Activated naive CD8-positive, alpha-beta T cell treated with anti-CD3 and anti-CD28 coated beads for 36 hours (primary cell): ENCODE results near the gene HEPHL1. TPM values are rescaled to one million over a fixed set of nuclear protein-coding genes. Genes with fewer than 3 reads are reported as not detected.
"Not testable (repeated sequence)": the region's sequence is repeated elsewhere in the genome, so short reads cannot be mapped to it uniquely, and the experiment has no call there.

Experiments
- DNase-seq: peaks from one replicate; pipeline ENCODE4 v3.0.0; 2021
- H3K27ac Mint-ChIP-seq: one replicate; pipeline ENCODE4 v1.8.0; 2022; ENCODE audit warnings: mild to moderate bottlenecking, moderate library complexity, mixed read lengths
- H3K27me3 Mint-ChIP-seq: one replicate; pipeline ENCODE4 v1.8.0; 2022; ENCODE audit warnings: mild to moderate bottlenecking, mixed read lengths
- H3K36me3 Mint-ChIP-seq: one replicate; pipeline ENCODE4 v1.8.0; 2021; ENCODE audit warnings: mild to moderate bottlenecking, mixed read lengths
- H3K4me1 Mint-ChIP-seq: one replicate; pipeline ENCODE4 v1.8.0; 2021; ENCODE audit warnings: mixed read lengths
- H3K4me3 Mint-ChIP-seq: one replicate; pipeline ENCODE4 v1.8.0; 2022; ENCODE audit warnings: mild to moderate bottlenecking, moderate library complexity, mixed read lengths
- H3K9me3 Mint-ChIP-seq: one replicate; pipeline ENCODE4 v1.8.0; 2022; ENCODE audit warnings: mixed read lengths
- total RNA-seq, 2 experiments: library from RNA; stranded (reverse); gene quantifications; one replicate each; pipeline ENCODE4 v1.2.3, GENCODE V29; 2021

Gene HEPHL1
- total RNA-seq, 2 experiments from 2014 or later = not detected

DNA sequence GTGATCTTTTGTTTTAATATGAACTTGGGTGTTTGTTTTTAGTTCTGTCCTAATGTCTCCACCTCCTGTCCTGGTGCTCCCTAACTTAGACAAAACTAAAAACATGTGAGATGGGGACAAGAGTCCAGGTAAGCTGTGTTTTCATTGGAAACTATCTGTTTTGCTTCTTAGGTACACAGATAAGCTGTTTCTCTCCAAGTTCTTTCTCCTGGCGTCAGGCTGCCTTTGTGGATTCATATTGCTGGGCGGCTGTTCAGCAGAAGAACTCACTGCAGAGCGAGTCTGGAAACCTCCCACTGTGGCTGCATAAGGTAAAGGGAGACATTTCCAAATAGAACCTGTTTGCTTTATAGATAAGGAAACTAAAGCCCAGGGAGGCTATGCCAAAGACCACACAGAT, 132.2 kb downstream of the HEPHL1 start:
- Mint-ChIP-seq H3K36me3 (peaks cover 37% of the 10 kb centered on the region), H3K9me3 (peaks cover 6% of the 10 kb centered on the region), H3K27ac (no peak overlapping the region), H3K4me1 (peaks cover 45% of the 10 kb centered on the region), H3K27me3 (no peaks in the 10 kb centered on the region), H3K4me3 (no peak overlapping the region)
- no peak for DNase-seq

DNA sequence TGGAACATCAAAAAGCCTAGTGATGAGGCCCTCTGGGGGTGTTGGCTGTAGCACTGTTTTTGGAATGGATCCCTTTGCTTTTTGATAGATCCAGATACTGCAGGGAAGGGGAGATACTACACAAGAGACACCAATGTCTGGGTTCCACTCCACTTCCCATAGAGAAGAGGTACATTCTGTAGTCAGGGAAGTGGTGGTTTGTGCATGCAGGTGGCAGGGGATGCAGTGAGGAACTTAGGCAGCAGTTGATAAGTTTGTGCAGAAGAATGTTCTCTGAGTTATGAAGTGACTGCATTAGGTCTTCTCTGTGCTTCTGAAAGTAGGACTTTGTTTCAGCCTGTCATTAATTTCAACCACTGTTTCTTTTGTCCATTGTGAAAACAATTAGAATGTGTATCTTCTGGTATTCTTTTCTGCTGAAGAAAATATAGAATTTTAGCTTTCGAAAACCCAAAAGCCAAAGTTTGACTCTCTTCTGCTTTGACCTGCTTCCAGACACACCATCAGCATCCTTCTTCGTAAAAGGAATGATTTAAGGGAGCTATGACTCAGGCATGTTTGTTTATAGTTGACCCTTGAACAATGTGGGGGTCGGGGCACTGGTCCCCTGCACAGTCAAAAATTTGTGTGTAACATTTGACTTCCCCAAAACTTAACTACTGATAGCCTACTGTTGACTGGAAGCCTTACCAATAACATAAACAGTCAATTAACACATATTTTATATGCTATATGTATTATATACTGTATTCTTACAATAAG, 133.1 kb downstream of the HEPHL1 start:
- Mint-ChIP-seq H3K4me3 (no peak overlapping the region), H3K27me3 (no peaks in the 10 kb centered on the region), H3K4me1 (peaks cover 36% of the 10 kb centered on the region), H3K9me3 (peaks cover 7% of the 10 kb centered on the region), H3K27ac (no peak overlapping the region), H3K36me3 (peaks cover 46% of the 10 kb centered on the region)
- no peak for DNase-seq

DNA sequence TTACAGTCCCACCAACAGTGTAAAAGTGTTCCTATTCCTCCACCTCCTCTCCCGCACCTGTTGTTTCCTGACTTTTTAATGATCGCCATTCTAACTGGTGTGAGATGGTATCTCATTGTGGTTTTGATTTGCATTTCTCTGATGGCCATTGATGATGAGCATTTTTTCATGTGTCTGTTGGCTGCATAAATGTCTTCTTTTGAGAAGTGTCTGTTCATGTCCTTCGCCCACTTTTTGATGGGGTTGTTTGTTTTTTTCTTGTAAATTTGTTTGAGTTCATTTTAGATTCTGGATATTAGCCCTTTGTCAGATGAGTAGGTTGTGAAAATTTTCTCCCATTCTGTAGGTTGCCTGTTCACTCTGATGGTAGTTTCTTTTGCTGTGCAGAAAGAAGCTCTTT, 136.2 kb downstream of the HEPHL1 start:
- peaks cover 21% of the 10 kb centered on the region for H3K9me3 Mint-ChIP-seq
- DNase-seq, H3K4me3 Mint-ChIP-seq, H3K27ac Mint-ChIP-seq, H3K27me3 Mint-ChIP-seq: not testable (repeated sequence)
- H3K4me1 Mint-ChIP-seq = peaks cover 12% of the 10 kb centered on the region
- peaks cover 65% of the 10 kb centered on the region for H3K36me3 Mint-ChIP-seq

Other genes starting within 250 kb of the HEPHL1 start
- 10 to 100 TPM; 30.8 to 33.2 TPM for gene MED17, start 237.1 kb upstream of the HEPHL1 start, total RNA-seq
- not detected for gene VSTM5, start 170.7 kb upstream of the HEPHL1 start, total RNA-seq
- gene PANX1, start 107.5 kb downstream of the HEPHL1 start, total RNA-seq = 10 to 100 TPM; 14.1 to 14.2 TPM